GM21576 (cell line): ENCODE measurements around the gene RPS27L.
"Not testable (repeated sequence)": the region's sequence is repeated elsewhere in the genome, so short reads cannot be mapped to it uniquely, and the experiment has no call there.

ENCODE experiments used
- ATAC-seq: cut with Tn5 transposase; IDR thresholded peaks from one replicate; pipeline ENCODE4 v1.9.1; 2021; ENCODE audit warnings: mild to moderate bottlenecking, moderate library complexity; ENCODE audit not compliant: unreplicated experiment

Gene RPS27L

DNA sequence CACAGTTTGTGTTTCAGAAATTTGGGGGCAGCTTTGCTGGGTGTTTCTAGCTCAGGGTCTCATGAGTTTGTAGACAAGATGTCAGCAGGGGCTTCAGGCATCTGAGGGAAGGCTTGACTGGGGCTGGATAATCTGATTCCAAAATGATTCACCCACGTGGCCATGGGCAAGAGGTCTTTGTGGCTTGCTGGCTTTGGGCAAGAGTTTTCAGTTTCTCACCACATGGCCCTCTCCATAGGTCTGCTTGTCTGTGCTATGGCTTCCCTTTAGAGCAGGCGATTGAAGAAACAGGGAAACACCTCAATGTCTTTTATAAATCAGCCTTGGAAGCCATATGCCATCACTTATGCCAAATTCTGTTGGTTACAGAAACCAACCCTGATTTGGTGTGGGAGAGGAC lies 11.9 kb downstream of the RPS27L start:
- ATAC-seq: no peak

DNA sequence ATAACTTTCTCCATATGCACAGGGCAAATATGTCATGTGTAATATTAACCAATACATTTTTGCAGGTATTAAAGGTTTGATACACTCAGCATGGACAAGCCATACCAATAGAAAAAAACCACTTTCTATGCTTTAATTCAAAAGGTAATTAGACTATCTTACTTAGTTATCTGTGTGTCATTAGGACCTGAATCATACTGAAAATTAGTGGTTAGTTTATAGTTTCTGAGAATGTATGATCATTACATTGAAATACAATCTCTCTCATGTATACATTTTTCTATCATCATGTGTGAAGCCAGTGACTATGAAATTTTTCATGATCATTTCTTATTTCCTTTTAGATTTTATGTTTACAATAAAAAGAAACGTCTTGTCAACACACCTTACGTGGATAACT lies 16.3 kb downstream of the RPS27L start:
- no peak for ATAC-seq

DNA sequence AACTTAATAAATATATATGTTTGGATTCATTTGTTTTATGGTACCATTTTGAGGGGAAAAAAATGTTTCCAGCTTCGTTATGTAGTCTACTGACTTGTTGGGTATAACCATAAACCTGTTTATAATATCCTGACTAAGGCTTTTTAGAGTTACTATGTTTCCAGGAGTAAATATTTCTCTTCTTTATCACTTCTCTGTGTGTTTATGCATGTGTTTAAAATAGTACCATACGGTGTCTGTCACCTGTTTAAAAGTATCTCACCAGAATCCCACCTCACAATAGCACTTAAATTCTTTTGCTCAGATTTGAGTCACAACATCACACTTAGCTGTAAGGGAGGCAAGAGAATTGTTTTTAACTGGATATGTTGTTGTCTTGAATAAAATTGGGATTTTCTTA lies 20.5 kb downstream of the RPS27L start:
- no peak for ATAC-seq

DNA sequence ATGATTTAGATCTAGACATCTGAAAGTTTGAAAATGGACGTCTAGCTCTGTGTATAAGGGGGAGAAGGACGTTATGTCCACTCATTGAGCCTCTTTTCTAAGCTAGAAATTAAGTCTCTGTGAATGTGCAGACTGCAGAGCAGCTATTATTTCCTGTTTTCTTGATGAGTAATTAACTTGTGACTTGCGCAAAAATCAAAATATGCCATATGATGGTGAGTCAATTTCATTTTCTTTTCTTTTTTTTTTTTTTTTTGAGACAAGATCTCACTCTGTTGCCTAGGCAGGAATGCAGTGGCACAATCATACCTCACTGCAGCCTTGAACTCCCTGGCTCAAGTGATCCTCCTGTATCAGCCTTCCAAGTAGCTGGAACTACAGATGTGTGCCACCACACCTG lies 21.5 kb downstream of the RPS27L start:
- no peak for ATAC-seq

DNA sequence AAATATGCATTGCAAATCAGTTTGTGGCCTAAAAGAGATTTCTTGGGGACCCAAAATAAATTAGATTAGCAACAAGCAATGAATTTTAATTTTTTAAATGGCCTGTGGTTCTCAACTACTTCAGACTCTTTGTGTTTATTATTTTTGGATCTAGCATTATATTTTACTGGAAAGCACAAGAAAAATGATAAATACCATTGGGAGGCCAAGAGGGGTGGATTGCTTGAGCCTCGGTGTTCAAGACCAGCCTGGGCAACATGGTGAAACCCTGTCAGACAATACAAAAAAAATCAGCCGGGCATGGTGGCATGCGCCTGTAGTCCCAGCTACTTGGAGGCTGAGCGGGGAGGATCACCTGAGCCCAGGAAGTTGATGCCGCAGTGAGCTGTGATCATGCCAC lies 22.0 kb downstream of the RPS27L start:
- no peak for ATAC-seq

DNA sequence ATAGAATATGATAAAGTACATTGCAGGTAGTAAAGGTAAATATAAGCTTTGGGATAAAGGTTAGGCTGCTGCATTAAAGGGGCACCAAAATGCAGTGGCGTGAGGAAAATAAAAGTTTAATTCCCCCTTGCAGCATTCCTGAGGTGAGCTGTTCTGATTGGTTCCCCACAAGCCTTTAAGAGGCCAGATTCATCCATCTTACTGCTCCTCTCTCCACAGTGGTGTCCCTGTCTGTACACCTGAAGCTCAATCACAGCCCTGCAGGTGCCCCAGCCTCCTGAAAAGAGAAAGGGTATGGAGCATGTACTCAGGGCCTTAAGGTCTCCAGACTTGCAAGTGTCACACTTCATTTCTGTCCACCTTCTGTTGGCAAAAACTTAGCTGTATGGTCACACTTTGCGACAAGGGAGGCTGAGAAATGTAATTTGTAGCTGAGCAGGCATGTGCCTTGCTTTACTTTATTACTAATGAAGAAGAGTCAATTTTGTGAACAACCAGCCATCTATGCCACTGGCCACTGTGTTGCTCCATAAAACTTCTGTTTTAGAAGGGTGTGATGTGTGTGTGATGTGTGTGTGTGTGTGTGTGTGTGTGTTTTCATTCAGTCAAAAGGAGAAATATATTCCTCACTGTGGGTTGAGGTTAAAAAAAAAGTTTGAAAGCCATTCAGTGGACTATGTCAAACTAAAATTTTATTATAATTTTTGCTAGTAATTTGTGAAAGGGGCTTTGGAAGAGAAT lies 22.9 kb downstream of the RPS27L start:
- ATAC-seq: no peak

DNA sequence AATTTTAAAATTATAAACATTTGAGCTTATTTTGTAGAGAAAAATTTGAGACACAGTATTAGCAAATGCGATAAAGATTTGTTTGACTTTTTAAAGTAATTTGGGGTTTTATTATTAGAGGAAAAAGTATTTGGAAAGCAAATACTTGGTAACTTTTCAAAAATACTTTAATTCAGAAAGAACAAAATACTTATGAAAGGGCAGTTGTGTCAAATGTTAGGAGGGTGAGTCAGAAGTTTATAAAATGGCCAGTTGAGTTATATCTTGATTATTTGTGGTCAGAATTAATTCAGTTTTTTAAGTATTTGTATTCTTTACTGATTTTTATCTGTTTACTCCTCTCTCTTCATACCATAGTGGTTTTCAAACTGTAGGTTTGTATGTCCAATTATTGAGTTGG lies 23.5 kb downstream of the RPS27L start:
- no peak for ATAC-seq

DNA sequence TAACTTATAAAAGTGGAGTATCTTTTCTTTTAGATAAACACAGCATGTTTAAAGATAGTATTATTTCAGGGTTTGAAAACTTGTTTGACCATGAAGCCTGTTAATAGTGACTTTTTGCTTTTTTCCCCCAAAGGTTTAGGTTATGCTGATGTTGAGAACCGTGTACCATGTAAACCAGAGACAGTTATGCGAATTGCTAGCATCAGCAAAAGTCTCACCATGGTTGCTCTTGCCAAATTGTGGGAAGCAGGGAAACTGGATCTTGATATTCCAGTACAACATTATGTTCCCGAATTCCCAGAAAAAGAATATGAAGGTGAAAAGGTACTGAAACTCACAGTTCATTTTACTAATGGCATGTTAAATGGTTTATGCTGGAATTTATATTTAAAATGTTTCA lies 30.6 kb downstream of the RPS27L start:
- ATAC-seq: no peak

DNA sequence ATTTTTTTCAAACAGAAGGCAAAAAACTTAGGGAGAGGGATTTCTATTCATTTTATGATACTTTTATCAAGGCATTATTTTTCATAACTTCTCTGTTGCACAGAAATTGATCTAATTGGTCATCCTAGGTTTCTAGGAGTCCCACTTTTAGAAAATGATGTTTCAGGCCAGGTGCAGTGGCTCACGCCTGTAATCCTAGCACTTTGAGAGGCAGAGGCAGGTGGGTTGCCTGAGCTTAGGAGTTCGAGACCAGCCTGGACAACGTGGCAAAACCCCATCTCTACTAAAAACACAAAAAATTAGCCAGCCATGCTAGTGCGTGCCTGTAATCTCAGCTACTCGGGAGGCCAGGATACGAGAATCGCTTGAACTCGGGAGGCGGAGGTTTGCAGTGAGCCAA lies 32.8 kb downstream of the RPS27L start:
- ATAC-seq: no peak

DNA sequence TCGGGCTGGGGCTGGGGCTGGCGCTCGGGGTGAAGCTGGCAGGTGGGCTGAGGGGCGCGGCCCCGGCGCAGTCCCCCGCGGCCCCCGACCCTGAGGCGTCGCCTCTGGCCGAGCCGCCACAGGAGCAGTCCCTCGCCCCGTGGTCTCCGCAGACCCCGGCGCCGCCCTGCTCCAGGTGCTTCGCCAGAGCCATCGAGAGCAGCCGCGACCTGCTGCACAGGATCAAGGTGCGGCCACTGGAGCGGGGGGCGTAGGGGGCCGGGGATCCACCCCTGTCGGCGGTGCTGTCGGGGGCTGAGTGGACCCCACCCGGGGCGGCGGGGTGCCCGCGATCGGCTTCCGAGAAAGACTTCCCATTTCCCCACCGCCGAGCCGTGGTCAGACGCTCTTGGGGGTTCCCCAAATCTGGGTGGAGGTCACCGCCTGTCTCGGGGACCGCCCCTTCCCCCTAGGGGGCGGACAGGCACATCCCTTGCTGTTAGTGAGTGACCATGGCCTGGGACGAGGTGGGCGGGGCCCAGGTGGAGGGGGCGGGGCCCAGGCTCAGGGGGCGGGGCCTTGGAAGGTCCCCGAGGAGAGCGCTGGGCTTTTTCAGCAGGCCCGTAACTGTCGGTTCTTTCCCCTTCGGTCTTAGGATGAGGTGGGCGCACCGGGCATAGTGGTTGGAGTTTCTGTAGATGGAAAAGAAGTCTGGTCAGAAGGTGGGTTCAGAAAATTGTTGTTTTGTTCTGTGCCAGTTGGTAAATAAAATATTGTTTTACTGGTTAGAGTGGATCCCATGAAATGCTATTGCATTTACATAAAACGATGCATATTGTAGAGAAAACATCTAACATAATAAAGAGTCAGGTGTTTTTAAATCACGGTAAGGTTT lies 35.0 kb downstream of the RPS27L start:
- peak; percentile 87 for ATAC-seq

DNA sequence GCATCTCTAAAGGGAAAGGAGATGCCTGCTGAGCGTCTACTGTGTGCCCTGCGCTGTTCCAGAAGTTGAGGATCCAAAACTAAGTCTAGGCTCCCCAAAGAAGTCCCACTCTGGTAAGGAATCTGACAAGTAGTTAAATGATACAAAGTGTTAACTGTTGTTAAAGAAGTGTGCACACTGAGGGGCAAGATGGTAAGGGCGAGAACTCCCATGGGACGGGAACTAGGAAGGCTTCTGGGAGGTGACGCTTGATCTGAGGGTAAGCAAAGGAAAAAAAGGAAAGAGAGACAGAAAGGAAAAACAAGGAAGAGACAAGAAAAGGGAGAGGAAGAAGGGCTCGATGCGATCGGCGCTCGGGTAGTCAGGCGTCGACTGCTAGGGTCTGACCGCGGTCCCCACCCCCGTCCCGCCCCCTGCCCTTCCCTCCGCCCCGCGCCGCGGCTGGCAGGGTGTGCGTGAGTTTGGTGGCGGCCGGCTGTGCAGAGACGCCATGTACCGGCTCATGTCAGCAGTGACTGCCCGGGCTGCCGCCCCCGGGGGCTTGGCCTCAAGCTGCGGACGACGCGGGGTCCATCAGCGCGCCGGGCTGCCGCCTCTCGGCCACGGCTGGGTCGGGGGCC lies 35.8 kb downstream of the RPS27L start, which contains the start of gene LACTB:
Gene LACTB, plus strand, starts transcription at position 480 of the 620 bp plus-strand sequence. Its CDS starts 11 bp downstream, at position 491.
- peak; percentile 67 for ATAC-seq

DNA sequence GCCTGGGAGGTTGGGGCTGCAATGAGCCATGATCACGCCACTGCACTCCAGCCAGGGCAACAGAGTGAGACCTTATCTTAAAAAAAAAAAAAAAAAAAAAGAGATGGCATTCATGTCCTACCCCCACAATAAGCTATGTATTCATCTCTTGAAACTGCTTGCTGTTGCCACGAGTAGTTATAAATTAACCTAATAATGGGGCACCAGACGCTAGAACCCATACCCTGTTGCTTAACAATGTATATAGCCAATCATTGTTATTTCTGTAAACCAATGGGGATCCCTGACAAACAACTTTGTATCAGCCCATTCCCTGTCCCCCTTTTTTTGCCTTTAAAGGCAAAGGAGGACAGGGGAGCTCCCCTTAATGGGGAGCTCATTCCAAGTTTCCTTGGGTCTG lies 38.4 kb downstream of the RPS27L start:
- no peak for ATAC-seq

DNA sequence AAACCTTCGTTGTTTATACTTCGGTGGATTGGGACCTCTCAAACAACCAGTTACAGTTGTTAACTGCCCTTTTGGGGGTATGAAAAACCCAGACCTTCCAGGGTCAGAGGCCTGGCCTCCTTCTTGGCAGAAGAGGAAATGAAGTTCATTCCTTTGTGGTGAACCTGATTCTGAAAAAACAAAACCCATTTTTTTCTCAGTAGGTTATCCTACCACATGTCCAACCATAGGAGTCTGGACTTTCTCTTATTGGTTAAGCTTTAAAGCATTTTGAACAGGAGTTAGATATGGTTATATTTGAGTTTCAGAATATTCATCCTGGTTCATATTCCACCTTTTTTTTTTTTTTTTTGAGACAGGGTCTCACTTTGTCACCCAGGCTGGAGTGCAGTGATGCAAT lies 42.8 kb downstream of the RPS27L start:
- ATAC-seq: no peak

DNA sequence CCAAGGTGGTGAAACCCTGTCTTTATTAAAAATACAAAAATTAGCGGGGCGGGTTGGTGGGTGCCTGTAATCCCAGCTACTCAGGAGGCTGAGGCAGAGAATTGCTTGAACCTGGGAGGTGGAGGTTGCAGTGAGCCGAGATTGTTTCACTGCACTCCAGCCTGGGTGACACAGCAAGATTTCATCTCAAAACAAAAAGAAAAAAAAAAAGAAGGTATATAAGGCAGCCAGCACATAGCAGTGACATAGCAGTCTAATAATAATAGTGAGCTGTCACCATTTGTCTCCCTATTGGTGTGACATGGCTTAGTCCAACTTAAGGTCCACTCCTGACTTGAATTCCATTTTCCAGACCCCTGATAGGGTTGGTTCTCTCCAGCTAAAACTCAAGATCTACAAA lies 44.4 kb downstream of the RPS27L start:
- ATAC-seq: no peak

DNA sequence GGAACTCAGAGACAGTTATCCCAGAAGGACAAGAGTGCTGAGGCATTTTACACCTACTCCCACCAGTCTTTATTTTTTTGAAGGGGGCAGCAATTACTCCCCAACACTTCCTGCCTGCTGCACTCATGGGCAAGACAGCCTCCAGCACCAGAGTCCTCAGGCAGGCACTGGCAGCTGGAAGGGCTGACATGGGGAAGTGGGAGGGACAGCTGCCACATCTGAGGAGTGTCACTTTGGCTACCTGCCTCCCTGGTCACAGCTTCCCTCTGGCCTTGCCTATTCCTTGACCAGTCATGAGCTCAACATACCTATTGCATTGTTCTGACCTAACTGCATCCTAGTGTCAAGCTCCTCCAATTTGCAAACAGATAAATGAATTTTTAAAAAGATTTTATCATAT lies 45.8 kb downstream of the RPS27L start:
- no peak for ATAC-seq

DNA sequence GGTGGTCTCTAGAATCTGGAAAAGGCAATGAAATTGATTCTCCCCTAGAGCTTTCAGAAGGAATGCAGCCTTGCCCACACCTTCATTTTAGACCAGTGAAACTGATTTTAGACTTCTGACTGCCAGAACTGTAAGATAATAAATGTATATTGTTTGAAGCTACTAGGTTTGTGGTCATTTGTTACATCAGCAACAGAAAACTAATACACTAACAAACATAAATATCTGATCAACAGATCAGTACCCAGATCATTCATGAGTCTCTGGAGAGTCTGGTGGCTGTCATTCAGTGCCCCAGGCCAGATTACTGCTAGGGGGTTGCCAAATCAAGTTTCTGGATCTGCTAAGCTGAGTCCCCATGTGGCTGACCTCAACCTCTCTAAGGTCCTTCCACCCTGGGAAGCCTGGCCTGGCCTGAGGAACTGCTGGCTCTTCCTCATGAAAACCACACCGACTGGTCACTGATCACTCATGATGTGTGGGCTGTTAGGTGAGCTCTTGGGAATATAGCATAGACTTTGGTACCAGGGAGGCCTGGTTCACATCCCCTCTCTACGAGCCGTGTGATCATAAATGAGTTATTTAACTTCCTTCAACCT lies 46.8 kb downstream of the RPS27L start:
- ATAC-seq: no peak

DNA sequence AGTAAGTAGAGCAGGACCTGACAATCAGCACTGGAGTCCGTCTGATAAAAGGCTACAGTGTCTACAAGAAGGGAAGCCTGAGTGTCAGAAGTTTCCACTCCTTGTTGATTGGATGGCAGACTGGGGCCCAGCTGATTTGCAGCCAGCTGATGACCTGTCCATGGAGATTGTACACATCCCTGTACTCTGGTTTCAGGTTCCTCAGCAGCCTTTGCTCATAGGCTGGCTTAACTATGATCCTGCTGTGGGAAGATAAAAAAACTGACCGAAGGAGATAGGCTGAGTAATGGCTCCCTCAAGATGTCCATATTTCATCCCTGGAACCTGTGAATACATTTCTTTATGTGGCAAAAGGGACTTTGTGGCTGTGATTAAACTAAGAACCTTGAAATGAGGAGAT lies 47.4 kb downstream of the RPS27L start:
- no peak for ATAC-seq

DNA sequence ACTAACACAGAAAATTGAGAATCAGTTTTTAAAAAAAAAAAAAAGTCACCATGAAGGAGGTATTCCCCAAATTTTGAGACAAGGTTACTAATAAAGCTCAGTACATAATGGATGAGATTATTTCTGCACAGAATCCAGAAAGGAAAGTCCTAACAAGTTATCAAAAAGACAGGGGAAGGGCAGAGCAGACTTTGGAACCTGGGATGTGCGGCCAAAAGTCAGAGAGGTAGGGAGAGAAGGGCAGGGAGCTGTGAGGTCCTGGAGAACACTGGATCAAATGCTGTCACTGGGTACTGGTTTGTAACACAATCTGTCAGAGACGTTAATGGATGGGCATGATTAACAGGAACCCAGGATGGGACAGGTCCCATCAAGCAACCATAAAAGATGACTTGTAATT lies 47.8 kb downstream of the RPS27L start:
- no peak for ATAC-seq

DNA sequence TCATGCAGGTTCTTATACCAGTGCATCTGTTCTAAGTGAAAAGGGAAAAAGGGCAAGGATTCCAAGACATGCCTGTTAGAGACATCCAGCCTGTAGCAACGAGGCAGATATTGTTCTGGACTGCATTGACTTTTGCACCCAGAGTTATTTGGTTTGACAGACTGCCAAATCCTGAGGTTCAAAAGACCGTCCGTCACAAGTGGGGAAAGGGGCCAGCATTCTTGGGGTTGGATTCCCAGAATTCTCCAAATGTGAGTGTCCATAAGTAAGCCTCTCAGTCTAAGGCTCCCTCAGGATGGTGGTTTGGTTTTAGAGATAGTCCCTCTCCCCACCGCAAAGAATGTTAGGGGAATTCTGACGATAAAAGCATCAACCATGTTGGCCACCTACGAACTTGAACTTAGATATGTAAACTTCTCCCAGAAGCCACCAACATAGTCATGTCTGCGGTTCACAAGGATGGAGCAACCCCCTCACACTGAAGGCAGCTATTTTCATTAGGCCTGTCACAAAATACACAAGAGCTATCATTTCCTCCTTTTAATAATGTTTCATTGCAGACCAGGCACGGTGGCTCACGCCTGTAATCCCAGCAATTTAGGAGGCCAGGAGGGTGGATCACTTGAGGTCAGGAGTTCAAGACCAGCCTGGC lies 49.3 kb downstream of the RPS27L start:
- no peak for ATAC-seq

DNA sequence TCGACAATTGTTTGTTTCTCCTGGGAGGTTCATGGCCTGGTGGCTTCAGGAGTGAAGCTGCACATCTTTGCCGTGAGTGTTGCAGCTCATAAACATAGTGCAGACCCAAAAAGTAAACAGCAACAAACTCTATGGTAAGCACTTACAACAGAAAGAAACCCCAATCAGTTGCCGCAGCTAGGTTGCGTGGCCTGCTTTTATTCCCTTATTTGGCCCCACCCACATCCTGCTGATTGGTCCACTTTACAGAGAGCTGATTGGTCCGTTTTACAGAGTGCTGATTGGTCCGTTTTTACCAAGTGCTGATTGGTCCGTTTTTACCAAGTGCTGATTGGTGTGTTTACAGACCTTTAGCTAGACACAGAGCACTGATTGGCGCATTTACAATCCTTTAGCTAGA lies 51.9 kb downstream of the RPS27L start:
- ATAC-seq: not testable (repeated sequence)

DNA sequence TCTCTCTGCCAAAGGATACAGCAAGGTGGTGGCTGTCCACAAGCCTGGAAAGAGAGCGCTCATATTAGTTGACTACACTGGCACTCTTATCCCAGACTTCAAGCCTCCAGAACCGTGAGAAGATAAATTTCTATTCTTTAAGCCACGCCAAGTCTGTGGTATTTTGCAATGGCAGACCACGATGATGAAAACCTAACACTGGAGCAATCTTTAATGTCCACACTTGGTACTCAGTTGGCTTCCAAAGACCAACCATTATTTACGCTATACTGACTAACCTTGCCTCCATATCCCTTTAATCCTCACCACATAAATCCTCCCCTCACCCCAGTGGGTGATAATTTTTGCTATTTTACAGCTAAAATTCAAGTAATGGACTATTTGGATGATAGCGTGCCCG lies 52.5 kb downstream of the RPS27L start:
- no peak for ATAC-seq
